PC-9 (cell line): ENCODE results near the gene BBS9. TPM values are rescaled to one million over a fixed set of nuclear protein-coding genes. Genes with fewer than 3 reads are reported as not detected.

Source experiments
- BruUV-seq: library from RNA; stranded (reverse); fragments of 400-500 nt; replicated peaks from 2 replicates; lab custom pipeline; 2021; lab: Mats Ljungman, UMichigan
- CTCF ChIA-PET: fragments of 300-600 bp; sonication (Branson Sonifier 250); formaldehyde crosslinking; loops from one replicate; lab custom pipeline; 2022; ENCODE audit warnings: antibody characterized with exemption; lab: Charles Lee
- POLR2A ChIA-PET: fragments of 300-600 bp; sonication (Branson Sonifier 250); formaldehyde crosslinking; loops from one replicate; lab custom pipeline; 2022; ENCODE audit warnings: antibody characterized with exemption; ENCODE audit not compliant: unreplicated experiment; lab: Charles Lee
- DNase-seq, 2 experiments: peaks; one replicate each; pipeline versions ENCODE4 v3.0.0 to v3.0.0-alpha.2; 2015 to 2022; ENCODE audit warnings: mixed read lengths in 1 of 2
- H2AFZ ChIP-seq: fragments of 200-600 bp; sonication (generic); 2 replicates; pipeline ENCODE4 v1.8.1; 2017; ENCODE audit warnings: antibody characterized with exemption
- H3F3A ChIP-seq: fragments of 200-600 bp; sonication (generic); 2 replicates; pipeline ENCODE4 v1.8.1; 2017; ENCODE audit warnings: antibody characterized with exemption, mild to moderate bottlenecking, low read depth; ENCODE audit not compliant: insufficient read depth
- H3K27ac ChIP-seq: fragments of 200-600 bp; sonication (generic); 2 replicates; pipeline ENCODE4 v1.6.1; 2016; ENCODE audit warnings: mixed run types
- H3K27me3 ChIP-seq: fragments of 200-600 bp; sonication (generic); 2 replicates; pipeline ENCODE4 v1.6.1; 2016; ENCODE audit warnings: low read depth, mixed run types; ENCODE audit not compliant: insufficient read depth
- H3K36me3 ChIP-seq: fragments of 200-600 bp; sonication (generic); 2 replicates; pipeline ENCODE4 v1.6.1; 2016; ENCODE audit warnings: low read depth, mixed run types
- H3K4me1 ChIP-seq: fragments of 200-600 bp; sonication (generic); replicated peaks from 2 replicates; pipeline ENCODE4 v1.6.1; 2016; ENCODE audit warnings: mixed run types; ENCODE audit not compliant: insufficient read depth
- H3K4me2 ChIP-seq: fragments of 200-600 bp; sonication (generic); 2 replicates; pipeline ENCODE4 v1.6.1; 2017; ENCODE audit warnings: mixed run types
- H3K4me3 ChIP-seq: fragments of 200-600 bp; sonication (generic); 2 replicates; pipeline ENCODE4 v1.6.1; 2016; ENCODE audit warnings: mixed run types
- H3K79me2 ChIP-seq: fragments of 200-600 bp; sonication (generic); 2 replicates; pipeline ENCODE4 v1.6.1; 2017; ENCODE audit warnings: low read depth, mixed run types
- H3K9me2 ChIP-seq: fragments of 200-600 bp; sonication (generic); 2 replicates; pipeline ENCODE4 v1.8.1; 2017; ENCODE audit warnings: mild to moderate bottlenecking; ENCODE audit not compliant: insufficient read depth
- H3K9me3 ChIP-seq: fragments of 200-600 bp; sonication (generic); 2 replicates; pipeline ENCODE4 v1.8.1; 2016; ENCODE audit warnings: low read depth; ENCODE audit not compliant: insufficient read depth
- H4K20me1 ChIP-seq: fragments of 200-600 bp; sonication (generic); 2 replicates; pipeline ENCODE4 v1.8.1; 2017; ENCODE audit not compliant: insufficient read depth
- CTCF ChIP-seq: fragments of 200-600 bp; sonication (generic); conservative IDR thresholded peaks from 2 replicates; pipeline ENCODE4 v1.6.1; 2017; ENCODE audit warnings: mixed run types, antibody characterized with exemption, mild to moderate bottlenecking, moderate library complexity
- EZH2 ChIP-seq: fragments of 200-600 bp; sonication (generic); IDR thresholded peaks from 2 replicates; pipeline ENCODE4 v1.8.0; 2017; ENCODE audit warnings: antibody characterized with exemption, low read depth
- intact Hi-C: fragments of 100-400 bp; cut with micrococcal nuclease; formaldehyde crosslinking; loops from one replicate; pipeline ENCODE4 v1.10.0; 2022; ENCODE audit not compliant: unreplicated experiment
- total RNA-seq: library from RNA; stranded (reverse); gene quantifications from 2 replicates; pipeline ENCODE4 v1.2.3, GENCODE V29; 2021

Gene BBS9
- total RNA-seq, 1 experiment from 2014 or later, result 12.4 TPM

GRCh38 chr7:33581236-33581635 is 451.9 kb downstream of the BBS9 start:
- CTCF ChIA-PET, result no interaction called here
- TF ChIP-seq CTCF (no peak), EZH2 (no peak)

GRCh38 chr7:33582104-33582503 is 452.7 kb downstream of the BBS9 start:
- ChIA-PET POLR2A (no interaction called here), CTCF (interaction anchor here (0.7 kb wide), 1 partner anchor 712 kb away, joined by 5 read pairs; no protein-coding TSS in a partner anchor)
- Histone ChIP-seq H3K27ac (no peak overlapping the region), H4K20me1 (no peaks in the 10 kb centered on the region), H3K79me2 (no peaks in the 10 kb centered on the region), H3F3A (no peaks in the 10 kb centered on the region), H2AFZ (no peak overlapping the region), H3K4me1 (no peaks in the 10 kb centered on the region), H3K36me3 (no peaks in the 10 kb centered on the region), H3K9me3 (no peaks in the 10 kb centered on the region), H3K9me2 (no peaks in the 10 kb centered on the region), H3K4me2 (no peak overlapping the region), H3K27me3 (no peaks in the 10 kb centered on the region), H3K4me3 (no peak overlapping the region)
- TF ChIP-seq EZH2 (no peak), CTCF (no peak)
- no peak for DNase-seq
- no TSS peak for BruUV-seq
- intact Hi-C loops, result no loop called here

More at GRCh38 chr7:33581236-33581635, 451.9 kb downstream of the BBS9 start:
- no peaks in the 10 kb centered on the region for H4K20me1 ChIP-seq
- no peak overlapping the region for H2AFZ ChIP-seq
- no peak overlapping the region for H3K27ac ChIP-seq
- H3K4me1 ChIP-seq, result no peaks in the 10 kb centered on the region
- no peaks in the 10 kb centered on the region for H3K9me2 ChIP-seq
- no TSS peak for BruUV-seq
- intact Hi-C loops, result no loop called here
- no peaks in the 10 kb centered on the region for H3K9me3 ChIP-seq
- no peaks in the 10 kb centered on the region for H3K36me3 ChIP-seq
- H3K4me3 ChIP-seq, result no peak overlapping the region
- H3K4me2 ChIP-seq, result no peak overlapping the region
- H3F3A ChIP-seq, result no peaks in the 10 kb centered on the region
- DNase-seq, result no peak
- POLR2A ChIA-PET, result no interaction called here
- H3K27me3 ChIP-seq, result no peaks in the 10 kb centered on the region
- no peaks in the 10 kb centered on the region for H3K79me2 ChIP-seq

GRCh38 chr7:33582533-33582932 is 453.2 kb downstream of the BBS9 start:
- Histone ChIP-seq H3F3A (no peaks in the 10 kb centered on the region), H3K27me3 (no peaks in the 10 kb centered on the region), H2AFZ (no peak overlapping the region), H3K36me3 (no peaks in the 10 kb centered on the region), H3K4me2 (no peak overlapping the region), H3K27ac (no peak overlapping the region), H3K9me3 (no peaks in the 10 kb centered on the region), H3K79me2 (no peaks in the 10 kb centered on the region), H3K4me3 (no peak overlapping the region), H3K4me1 (no peaks in the 10 kb centered on the region), H3K9me2 (no peaks in the 10 kb centered on the region), H4K20me1 (no peaks in the 10 kb centered on the region)
- intact Hi-C loops, result no loop called here
- no peak for TF ChIP-seq CTCF
- no peak for TF ChIP-seq EZH2
- no peak for DNase-seq
- POLR2A ChIA-PET, result no interaction called here
- CTCF ChIA-PET, result no interaction called here
- no TSS peak for BruUV-seq
